BLaER1 (cell line): ENCODE measurements around the gene RNF113B.

Experiments used
- H3K27ac ChIP-seq: shearing (Covaris generic); formaldehyde crosslinking; 2 replicates; pipeline ENCODE4 v1.8.1; 2022
- H3K27me3 ChIP-seq: shearing (Covaris generic); formaldehyde crosslinking; 2 replicates; pipeline ENCODE4 v1.8.1; 2022
- H3K36me3 ChIP-seq: shearing (Covaris generic); formaldehyde crosslinking; 2 replicates; pipeline ENCODE4 v1.8.1; 2022
- H3K4me1 ChIP-seq: shearing (Covaris generic); formaldehyde crosslinking; 2 replicates; pipeline ENCODE4 v1.8.1; 2022
- H3K4me2 ChIP-seq: shearing (Covaris generic); formaldehyde crosslinking; 2 replicates; pipeline ENCODE4 v1.8.1; 2022
- H3K4me3 ChIP-seq: shearing (Covaris generic); formaldehyde crosslinking; 2 replicates; pipeline ENCODE4 v1.8.1; 2022
- H3K9ac ChIP-seq: shearing (Covaris generic); formaldehyde crosslinking; 2 replicates; pipeline ENCODE4 v1.8.1; 2022
- H3K9me3 ChIP-seq: shearing (Covaris generic); formaldehyde crosslinking; 2 replicates; pipeline ENCODE4 v1.8.1; 2022
- H4K20me1 ChIP-seq: shearing (Covaris generic); formaldehyde crosslinking; 2 replicates; pipeline ENCODE4 v1.8.1; 2022
- Cebpa-rat ChIP-seq: shearing (Covaris generic); IDR thresholded peaks from 2 replicates; pipeline ENCODE4 v1.8.1; 2022

RNF113B gene

DNA sequence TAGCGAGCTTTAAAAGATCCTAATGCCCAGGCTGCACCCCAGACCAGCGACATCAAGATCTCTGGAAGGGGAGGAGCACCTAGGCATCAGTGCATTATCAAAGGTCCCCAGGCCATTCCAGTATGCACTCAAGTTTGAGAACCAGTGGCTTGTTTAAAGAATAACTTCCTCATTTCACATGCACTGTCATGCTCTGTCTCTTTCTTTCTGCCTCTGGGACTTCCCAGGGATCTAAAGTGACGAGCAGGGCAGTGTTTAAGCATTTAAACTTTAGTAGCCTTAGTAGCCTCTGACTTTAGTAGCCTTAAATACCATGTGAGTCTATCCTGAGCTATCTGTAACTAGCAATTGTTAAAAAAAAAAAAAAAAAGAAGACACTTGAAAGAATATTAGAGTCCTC, 43.1 kb downstream of the RNF113B start:
- no peak overlapping the region for H3K9ac ChIP-seq
- no peaks in the 10 kb centered on the region for H3K36me3 ChIP-seq
- H3K4me2 ChIP-seq: peak overlapping the region; percentile 16
- no peaks in the 10 kb centered on the region for H3K27me3 ChIP-seq
- H3K4me3 ChIP-seq: no peak overlapping the region
- H3K9me3 ChIP-seq: peaks cover 1% of the 10 kb centered on the region
- no peak overlapping the region for H3K27ac ChIP-seq
- TF ChIP-seq Cebpa-rat: no peak
- H3K4me1 ChIP-seq: peaks cover 11% of the 10 kb centered on the region
- H4K20me1 ChIP-seq: no peaks in the 10 kb centered on the region

DNA sequence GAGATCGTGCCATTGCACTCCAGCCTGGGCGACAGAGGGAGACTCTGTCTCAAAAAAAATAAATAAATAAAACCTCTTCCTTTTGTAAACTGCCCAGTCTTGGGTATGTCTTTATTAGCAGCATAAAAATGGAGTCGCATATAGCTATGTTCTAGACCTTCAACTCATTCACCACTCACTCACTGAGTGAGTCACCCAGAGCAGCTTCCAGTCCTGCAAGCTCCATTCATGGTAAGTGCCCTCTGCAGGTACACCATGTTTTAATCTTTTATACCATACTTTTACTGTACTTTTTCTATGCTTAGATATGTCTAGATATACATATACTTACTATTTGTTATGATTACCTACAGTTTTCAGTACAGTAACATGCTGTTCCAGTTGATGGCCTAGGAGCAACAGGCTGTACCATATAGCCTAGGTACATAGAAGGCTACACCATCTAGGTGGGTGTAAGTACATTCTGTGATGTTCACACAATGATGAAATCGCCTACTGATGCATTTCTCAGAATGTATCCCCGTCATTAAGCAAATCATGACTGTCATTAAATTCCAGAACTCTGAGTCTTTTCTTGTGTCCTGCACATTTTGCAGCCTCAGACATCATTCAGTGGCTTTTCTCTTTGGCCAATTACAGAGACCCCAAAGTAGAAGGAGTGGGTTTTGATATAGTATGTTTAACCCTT, 47.9 kb downstream of the RNF113B start:
- Histone ChIP-seq H3K9me3 (peaks cover 19% of the 10 kb centered on the region), H3K36me3 (no peaks in the 10 kb centered on the region), H3K27me3 (no peaks in the 10 kb centered on the region), H3K9ac (no peak overlapping the region), H4K20me1 (no peaks in the 10 kb centered on the region), H3K4me2 (no peak overlapping the region), H3K4me3 (no peak overlapping the region), H3K27ac (no peak overlapping the region), H3K4me1 (peaks cover 10% of the 10 kb centered on the region)
- no peak for TF ChIP-seq Cebpa-rat
